Retina (tissue), 1 donor: ENCODE data around the gene SH3PXD2B.
"Not testable (repeated sequence)": the region's sequence is repeated elsewhere in the genome, so short reads cannot be mapped to it uniquely, and the experiment has no call there.

Experiments
- DNase-seq: peaks from one replicate; pipeline ENCODE4 v3.0.0-alpha.2; 2016

SH3PXD2B gene

GRCh38 chr5:172361566-172362238 is 92.6 kb downstream of the SH3PXD2B start:
- DNase-seq = no peak

DNA sequence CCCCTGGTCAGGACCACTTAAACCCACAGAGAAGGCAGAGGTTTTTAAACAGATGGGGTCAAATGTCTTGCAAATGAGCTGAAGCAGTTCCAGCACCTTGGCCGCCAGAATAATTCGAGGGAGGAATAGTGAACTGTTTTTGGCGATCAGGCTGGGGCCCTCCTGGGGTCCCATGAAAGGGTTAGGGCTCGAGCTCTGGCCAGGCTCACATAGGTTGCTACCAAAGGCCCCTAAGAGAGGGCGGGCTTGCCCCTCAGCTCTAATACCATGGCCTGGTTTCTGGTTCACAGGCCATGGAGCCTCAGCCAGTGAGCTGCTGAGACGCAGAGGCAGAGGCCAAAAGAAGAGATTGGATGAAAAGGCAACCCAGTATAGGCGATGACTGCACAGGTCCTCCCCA is 96.0 kb downstream of the SH3PXD2B start:
- no peak for DNase-seq

DNA sequence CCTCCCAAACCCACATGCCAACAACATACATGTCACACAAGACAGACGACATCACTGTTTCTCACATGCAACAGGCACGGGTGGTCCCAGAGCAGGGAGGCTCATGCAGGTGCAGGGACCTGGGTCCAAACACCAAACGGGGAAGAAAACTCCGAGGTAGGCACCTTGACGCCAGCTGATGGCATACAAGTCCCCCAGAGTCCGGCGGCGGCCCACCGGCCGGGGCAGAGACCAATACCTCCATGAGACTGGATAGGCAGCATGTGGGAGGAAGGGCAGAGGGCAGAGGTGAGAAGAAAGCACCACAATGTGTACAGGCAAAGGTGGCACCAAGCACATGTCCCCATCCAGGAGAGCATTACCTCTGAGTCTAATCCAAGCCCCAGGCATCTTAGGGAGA is 97.8 kb downstream of the SH3PXD2B start:
- DNase-seq = no peak

- no peak for DNase-seq
These were observed 98.3 kb downstream of the SH3PXD2B start for GRCh38 chr5:172356047-172356446.

GRCh38 chr5:172353846-172354245 is 100.5 kb downstream of the SH3PXD2B start:
- no peak for DNase-seq

DNA sequence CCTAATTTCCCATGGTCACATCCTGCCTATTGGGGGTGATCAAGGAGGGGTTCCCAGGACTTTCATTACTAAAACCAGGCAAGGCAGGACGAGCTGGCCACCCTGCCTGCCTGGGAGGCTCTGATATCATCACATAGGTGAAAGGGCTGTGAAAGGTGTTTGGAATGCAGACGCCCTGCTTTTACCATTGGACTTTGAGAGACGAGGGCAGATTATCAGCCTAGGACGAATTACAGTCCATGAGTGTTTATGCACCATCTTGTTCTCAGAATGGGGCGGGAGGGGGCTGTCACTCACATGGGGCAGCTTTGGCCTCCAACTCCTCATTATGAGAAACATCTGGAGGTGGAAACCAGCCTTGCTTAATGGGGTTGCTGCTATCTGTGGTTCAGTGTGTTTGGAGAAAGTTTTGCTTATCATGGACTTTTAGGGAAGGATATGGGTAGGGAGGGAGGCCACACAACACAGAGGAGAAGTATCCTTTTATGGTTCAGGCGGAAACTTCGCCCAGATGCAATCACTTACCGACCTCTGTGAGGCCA is 101.0 kb downstream of the SH3PXD2B start:
- DNase-seq = no peak

GRCh38 chr5:172352526-172352925 is 101.8 kb downstream of the SH3PXD2B start:
- not testable (repeated sequence) for DNase-seq

- no peak for DNase-seq
These were observed 103.0 kb downstream of the SH3PXD2B start for GRCh38 chr5:172351240-172351778.

DNA sequence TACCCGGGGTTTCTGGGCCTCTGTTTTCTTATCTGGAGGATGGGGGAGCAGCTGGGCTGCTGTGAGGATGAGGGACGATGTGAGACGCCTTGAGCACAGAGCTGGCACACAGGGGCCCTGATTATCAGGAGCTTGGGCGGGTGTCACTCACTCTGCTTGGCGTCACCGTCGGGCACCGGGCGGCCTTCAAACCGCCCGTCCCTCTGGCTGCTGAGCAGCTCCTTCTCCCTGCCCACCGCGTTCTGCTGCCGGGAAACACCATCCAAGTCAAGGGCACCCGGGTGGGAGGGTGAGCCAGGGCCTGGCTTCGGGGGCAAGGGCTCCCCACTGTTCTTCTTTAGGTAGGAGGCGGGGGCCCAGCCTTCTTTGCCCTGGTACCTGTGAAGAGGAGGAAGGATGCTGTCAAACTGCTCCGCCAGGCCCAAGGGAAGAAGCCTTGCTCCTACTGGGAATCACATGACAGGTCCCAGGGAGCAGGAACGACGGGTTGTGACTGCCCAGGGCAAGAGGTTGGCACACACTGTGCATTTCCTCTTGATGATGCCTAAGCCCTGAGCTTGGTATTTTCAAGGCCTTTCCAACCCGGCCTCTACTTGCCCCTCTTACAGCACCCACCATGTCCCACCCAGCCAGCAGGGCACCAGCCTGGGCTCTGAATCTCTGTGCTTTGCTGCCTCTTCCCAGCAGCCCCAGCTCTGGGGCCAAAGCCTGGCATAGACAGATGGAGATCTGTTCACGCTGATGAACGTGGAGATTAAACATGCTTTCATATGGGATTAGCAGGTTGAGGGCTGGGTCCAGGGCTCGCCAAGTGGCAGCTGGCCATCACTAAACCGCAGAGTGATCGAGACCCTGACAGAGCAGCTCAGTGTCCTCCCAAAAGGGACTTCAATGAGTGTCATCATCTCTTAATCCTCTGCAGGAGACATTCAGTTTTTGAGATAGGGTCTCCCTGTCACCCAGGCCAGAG is 103.8 kb downstream of the SH3PXD2B start:
- DNase-seq = peak; percentile 26

- not testable (repeated sequence) for DNase-seq
These were observed 105.6 kb downstream of the SH3PXD2B start for GRCh38 chr5:172348733-172349132.

- no peak for DNase-seq
These were observed 106.2 kb downstream of the SH3PXD2B start for GRCh38 chr5:172348084-172348483.

GRCh38 chr5:172347496-172348052 is 106.8 kb downstream of the SH3PXD2B start:
- DNase-seq = no peak

DNA sequence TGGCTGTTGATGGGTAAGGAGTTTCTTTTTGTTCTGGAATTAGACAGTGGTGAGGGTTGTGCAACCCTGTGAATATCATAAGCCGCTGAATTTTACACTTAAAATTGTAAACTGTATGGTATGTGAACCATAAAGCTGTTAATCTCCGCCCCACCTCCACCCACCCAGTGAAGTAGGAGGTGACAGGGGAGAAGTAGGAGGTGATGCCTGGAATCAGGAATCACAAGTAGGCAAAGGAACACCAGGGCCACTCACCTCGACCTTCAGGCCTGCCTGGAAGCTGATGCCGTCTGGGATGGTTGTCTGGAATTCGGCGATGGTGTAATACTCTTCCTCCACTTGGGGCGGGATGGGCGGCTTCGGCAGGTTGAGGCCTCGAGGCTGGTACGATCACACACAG is 108.4 kb downstream of the SH3PXD2B start:
- DNase-seq = no peak

DNA sequence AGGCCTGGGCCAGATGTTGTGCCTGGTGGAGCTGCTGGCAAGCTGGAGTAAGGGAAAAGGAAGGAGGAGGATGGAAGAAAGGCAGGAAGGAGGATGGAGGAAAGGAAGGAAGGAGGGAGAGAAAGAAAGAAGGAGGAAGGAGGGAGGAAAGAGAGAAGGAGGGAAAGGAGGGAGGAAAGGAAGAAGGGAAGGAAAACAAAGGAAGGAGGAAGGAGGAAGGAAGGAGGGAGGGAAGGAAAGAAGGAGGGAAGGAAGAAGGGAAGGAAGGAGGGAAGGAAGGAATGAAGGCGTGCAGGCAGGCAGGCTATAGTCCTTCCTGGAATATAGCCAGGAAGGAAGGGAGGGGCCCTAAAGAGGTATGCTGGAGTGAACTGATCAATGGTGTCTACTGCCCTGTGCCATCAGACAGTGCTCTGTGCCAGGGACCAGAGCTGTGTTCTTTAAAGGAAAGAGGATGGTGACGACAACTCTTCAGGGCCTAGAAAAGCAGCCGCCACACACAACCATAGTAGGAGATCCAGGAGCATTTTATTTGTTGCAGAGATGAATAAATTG is 109.4 kb downstream of the SH3PXD2B start:
- DNase-seq = no peak

- DNase-seq = no peak
These were observed 110.6 kb downstream of the SH3PXD2B start for GRCh38 chr5:172343741-172344140.

DNA sequence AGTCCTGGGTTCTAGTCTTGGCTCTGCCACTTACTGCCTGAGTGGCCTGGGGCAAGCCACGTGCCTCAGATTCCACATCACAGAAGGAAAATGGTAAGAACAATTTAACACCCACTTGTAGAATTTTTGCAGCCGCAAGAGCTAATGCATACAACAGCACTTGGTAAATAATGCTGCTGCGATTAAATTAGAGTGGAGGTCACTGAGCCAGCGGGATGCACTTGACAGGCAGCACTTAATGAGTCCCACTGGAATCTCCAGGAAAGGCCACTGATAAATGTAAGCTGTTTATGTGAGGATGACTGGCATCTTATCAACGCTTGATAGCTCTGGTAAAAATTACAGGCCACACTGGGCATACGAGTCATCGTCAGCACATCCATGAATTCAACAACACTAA is 111.4 kb downstream of the SH3PXD2B start:
- DNase-seq = peak; percentile 19

- no peak for DNase-seq
These were observed 114.8 kb downstream of the SH3PXD2B start for GRCh38 chr5:172339264-172340180.

GRCh38 chr5:172336676-172337285 is 117.5 kb downstream of the SH3PXD2B start:
- no peak for DNase-seq

DNA sequence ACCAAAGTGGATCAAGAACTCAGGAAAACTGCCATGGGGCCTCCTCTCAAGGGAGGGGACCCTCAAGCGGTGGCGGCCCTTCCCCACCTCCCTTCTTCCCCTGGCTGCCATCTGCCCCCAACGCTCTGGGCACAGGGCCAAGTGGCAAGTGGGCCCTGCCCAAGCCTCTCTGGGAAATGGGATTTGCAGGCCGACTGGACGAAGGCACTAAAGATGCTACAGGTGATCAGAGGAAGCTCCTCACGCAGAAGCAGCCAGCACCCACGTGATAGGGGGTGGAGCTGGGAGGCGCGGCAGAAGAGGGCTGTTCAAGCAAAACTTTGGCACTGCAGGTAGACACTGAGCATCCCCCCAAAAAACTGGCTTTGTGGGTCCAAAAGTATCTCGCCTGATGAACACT is 118.1 kb downstream of the SH3PXD2B start:
- no peak for DNase-seq

DNA sequence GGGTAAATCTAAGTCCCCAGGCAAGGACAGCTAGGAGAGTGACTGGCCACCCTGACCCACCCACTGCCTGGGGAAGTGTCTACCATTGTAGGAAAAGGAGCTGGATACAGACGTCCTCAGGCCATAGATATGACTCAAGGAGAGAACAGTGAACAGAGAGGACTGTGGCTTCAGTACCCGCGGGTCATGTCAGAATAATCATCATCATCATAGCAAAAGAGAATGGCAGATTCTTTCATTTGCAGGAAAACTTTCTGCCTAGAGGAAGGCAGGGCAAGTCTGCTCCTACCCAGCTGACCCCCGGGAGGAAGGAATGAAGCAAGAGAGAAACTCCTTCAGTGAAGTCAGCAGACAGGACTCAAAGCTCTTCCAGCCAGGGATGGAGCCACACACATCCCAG is 118.6 kb downstream of the SH3PXD2B start:
- no peak for DNase-seq

DNA sequence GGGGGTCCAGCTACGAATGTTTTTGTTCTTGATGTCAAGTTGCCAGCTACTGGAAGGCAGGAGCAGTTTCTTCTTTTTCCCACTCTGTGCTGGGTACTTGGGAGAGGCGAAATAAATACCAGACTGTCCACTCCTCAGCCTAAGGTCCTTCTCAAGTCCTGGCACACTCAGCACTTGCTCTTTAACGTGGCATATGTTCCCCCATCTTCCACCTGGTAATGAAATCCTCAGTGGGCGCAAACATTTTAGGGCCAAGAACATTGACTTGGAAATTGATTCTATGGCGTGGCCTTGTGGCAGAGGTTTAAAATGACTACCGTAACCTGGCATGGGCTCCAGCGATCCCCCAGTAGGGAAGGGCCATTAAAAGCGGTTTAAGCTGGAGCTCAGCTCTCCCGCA is 119.7 kb downstream of the SH3PXD2B start:
- no peak for DNase-seq
